Gastroesophageal sphincter (tissue), 3 donors: ENCODE measurements around the gene FMN2.

Experiments
- CTCF ChIP-seq, 4 experiments: fragments of 200-600 bp in 2 of 4; fragments of 450-650 bp in 2 of 4; sonication (generic) in 1 of 4; IDR thresholded peaks; one replicate each; pipeline ENCODE4 v1.5.1; 2017 to 2019; ENCODE audit warnings: antibody characterized with exemption in 4 of 4, mild to moderate bottlenecking in 2 of 4, moderate library complexity in 2 of 4
- EP300 ChIP-seq: sonication (generic); formaldehyde crosslinking; IDR thresholded peaks from one replicate; pipeline ENCODE4 v1.6.1; 2017; ENCODE audit warnings: antibody characterized with exemption, mild to moderate bottlenecking
- POLR2AphosphoS5 ChIP-seq: sonication (generic); formaldehyde crosslinking; IDR thresholded peaks from one replicate; pipeline ENCODE4 v1.6.1; 2017; ENCODE audit warnings: antibody characterized with exemption

- TF ChIP-seq CTCF (IDR thresholded peaks at IDR 0.05) (no peak), POLR2AphosphoS5 (no peak), EP300 (no peak)
Observed at GRCh38 chr1:240093120-240093961, 1.7 kb downstream of the FMN2 start.
